Body of pancreas (tissue), 4 donors: ENCODE data around the gene CACNG6.

Experiments used
- POLR2A ChIP-seq, 3 donors: fragments of 450-650 bp; IDR thresholded peaks; one replicate each; pipeline ENCODE4 v1.6.1; 2016; ENCODE audit warnings: antibody characterized with exemption in 3 of 3, mild to moderate bottlenecking in 2 of 3
- TF ChIP-seq, protein P1 (sequence below), 7 experiments: fragments of 450-650 bp in 4 of 7; fragments of 200-600 bp in 3 of 7; sonication (generic) in 3 of 7; IDR thresholded peaks; one replicate each; pipeline ENCODE4 v1.5.1; 2016 to 2019; ENCODE audit warnings: antibody characterized with exemption in 7 of 7

DNA sequence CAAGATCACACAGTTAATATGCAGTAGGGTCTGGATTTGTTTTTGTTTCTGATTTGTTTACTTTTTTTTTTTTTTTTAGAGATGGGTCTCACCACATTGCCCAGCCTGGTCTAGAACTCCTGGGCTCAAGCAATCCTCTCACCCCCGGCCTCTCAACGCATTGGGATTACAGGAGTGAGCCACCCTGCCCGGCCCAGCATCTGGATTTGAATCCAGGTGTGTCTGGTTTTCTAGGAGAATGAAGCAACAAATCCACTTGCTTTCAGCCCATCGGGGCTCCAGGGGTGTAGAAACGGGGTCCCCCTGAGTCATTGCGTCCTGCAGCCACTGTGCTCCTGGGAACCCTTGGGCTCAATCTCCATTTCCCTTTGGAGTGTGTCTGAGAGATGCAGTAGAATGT lies 22.1 kb upstream of the CACNG6 start:
- TF ChIP-seq, protein P1, sequence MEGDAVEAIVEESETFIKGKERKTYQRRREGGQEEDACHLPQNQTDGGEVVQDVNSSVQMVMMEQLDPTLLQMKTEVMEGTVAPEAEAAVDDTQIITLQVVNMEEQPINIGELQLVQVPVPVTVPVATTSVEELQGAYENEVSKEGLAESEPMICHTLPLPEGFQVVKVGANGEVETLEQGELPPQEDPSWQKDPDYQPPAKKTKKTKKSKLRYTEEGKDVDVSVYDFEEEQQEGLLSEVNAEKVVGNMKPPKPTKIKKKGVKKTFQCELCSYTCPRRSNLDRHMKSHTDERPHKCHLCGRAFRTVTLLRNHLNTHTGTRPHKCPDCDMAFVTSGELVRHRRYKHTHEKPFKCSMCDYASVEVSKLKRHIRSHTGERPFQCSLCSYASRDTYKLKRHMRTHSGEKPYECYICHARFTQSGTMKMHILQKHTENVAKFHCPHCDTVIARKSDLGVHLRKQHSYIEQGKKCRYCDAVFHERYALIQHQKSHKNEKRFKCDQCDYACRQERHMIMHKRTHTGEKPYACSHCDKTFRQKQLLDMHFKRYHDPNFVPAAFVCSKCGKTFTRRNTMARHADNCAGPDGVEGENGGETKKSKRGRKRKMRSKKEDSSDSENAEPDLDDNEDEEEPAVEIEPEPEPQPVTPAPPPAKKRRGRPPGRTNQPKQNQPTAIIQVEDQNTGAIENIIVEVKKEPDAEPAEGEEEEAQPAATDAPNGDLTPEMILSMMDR (IDR thresholded peaks at IDR 0.05) = no peak
- TF ChIP-seq POLR2A (IDR thresholded peaks at IDR 0.05) = no peak
